GM23248 (cell line): ENCODE results near the gene PGAM4. TPM values are rescaled to one million over a fixed set of nuclear protein-coding genes. Genes with fewer than 3 reads are reported as not detected.
A peak's percentile ranks its signal among the peaks of the same experiment; 100 is the strongest.
"Not testable (repeated sequence)": the region's sequence is repeated elsewhere in the genome, so short reads cannot be mapped to it uniquely, and the experiment has no call there.

Experiments used
- DNase-seq: peaks from one replicate; pipeline ENCODE4 v3.0.0-alpha.2; 2015
- H2AFZ ChIP-seq: fragments of 200-600 bp; sonication (generic); 2 replicates; pipeline ENCODE4 v1.6.1; 2016; ENCODE audit warnings: antibody characterized with exemption
- H3F3A ChIP-seq: fragments of 200-600 bp; sonication (generic); 2 replicates; pipeline ENCODE4 v1.6.1; 2016; ENCODE audit warnings: mild to moderate bottlenecking, antibody characterized with exemption, mixed run types; ENCODE audit not compliant: insufficient read depth
- H3K27ac ChIP-seq: fragments of 200-600 bp; sonication (generic); 2 replicates; pipeline ENCODE4 v1.5.1; 2016; ENCODE audit warnings: mild to moderate bottlenecking
- H3K27me3 ChIP-seq: fragments of 200-600 bp; sonication (generic); replicated peaks from 2 replicates; pipeline ENCODE4 v1.6.1; 2016; ENCODE audit warnings: mild to moderate bottlenecking; ENCODE audit not compliant: insufficient read depth
- H3K36me3 ChIP-seq: fragments of 200-600 bp; sonication (generic); 2 replicates; pipeline ENCODE4 v1.6.1; 2016; ENCODE audit warnings: low read depth, mild to moderate bottlenecking
- H3K4me1 ChIP-seq: fragments of 200-600 bp; sonication (generic); 2 replicates; pipeline ENCODE4 v1.6.1; 2016; ENCODE audit warnings: mild to moderate bottlenecking; ENCODE audit not compliant: insufficient read depth
- H3K4me2 ChIP-seq: fragments of 200-600 bp; sonication (generic); one replicate; pipeline ENCODE4 v1.6.1; 2016; ENCODE audit warnings: mild to moderate bottlenecking; ENCODE audit not compliant: unreplicated experiment
- H3K4me3 ChIP-seq: fragments of 200-600 bp; sonication (generic); 2 replicates; pipeline ENCODE4 v1.5.1; 2016; ENCODE audit warnings: mild to moderate bottlenecking
- H3K79me2 ChIP-seq: fragments of 200-600 bp; sonication (generic); 2 replicates; pipeline ENCODE4 v1.6.1; 2016; ENCODE audit warnings: mild to moderate bottlenecking; ENCODE audit not compliant: insufficient read depth
- H3K9ac ChIP-seq: fragments of 200-600 bp; sonication (generic); 2 replicates; pipeline ENCODE4 v1.6.1; 2016; ENCODE audit warnings: mild to moderate bottlenecking
- H3K9me2 ChIP-seq: fragments of 200-600 bp; sonication (generic); 2 replicates; pipeline ENCODE4 v1.6.1; 2016; ENCODE audit warnings: mixed run types, mild to moderate bottlenecking, moderate library complexity; ENCODE audit not compliant: insufficient read depth
- H3K9me3 ChIP-seq: fragments of 200-600 bp; sonication (generic); one replicate; pipeline ENCODE4 v1.6.1; 2017; ENCODE audit warnings: low read depth
- H4K20me1 ChIP-seq: fragments of 200-600 bp; sonication (generic); 2 replicates; pipeline ENCODE4 v1.6.0; 2016; ENCODE audit not compliant: insufficient read depth
- EZH2 ChIP-seq: fragments of 200-600 bp; sonication (generic); IDR thresholded peaks from 2 replicates; pipeline ENCODE4 v1.6.1; 2018; ENCODE audit warnings: antibody characterized with exemption, mild to moderate bottlenecking; ENCODE audit not compliant: insufficient read depth, poor library complexity, severe bottlenecking
- EZH2phosphoT487 ChIP-seq: fragments of 200-600 bp; sonication (generic); IDR thresholded peaks from 2 replicates; pipeline ENCODE4 v1.6.1; 2018; ENCODE audit warnings: antibody characterized with exemption, moderate library complexity, mild to moderate bottlenecking, low read depth; ENCODE audit not compliant: insufficient read depth
- WGBS, 2 experiments: methylation state at CpG; one replicate each; pipeline ENCODE4 v1.1.6; 2015 to 2017; ENCODE audit warnings: low lambda C conversion rate in 2 of 2, low coverage in 1 of 2; ENCODE audit errors: missing lambda C conversion rate in 2 of 2; 5-methylcytosine and 5-hydroxymethylcytosine counted together
- in situ Hi-C: fragments of 300-500 bp; cut with MboI; formaldehyde crosslinking; loops from 2 replicates; pipeline ENCODE4 v1.15.0; 2020
- polyA plus RNA-seq: library from polyadenylated mRNA; unstranded; fragments of >200 nt; fragmentation: Nextera tagmentation; extraction: Ambion mirVana; gene quantifications from 2 replicates; pipeline ENCODE4 v1.2.1, GENCODE V29; 2016
- total RNA-seq: library from RNA; depleted of rRNA; stranded (reverse); fragments of >200 nt; shearing (Covaris generic); gene quantifications from 2 replicates; pipeline ENCODE4 v1.2.3, GENCODE V29; 2014; rRNA removed

Gene PGAM4
- total and polyA plus RNA-seq, 2 experiments from 2014 or later, result not detected

DNA sequence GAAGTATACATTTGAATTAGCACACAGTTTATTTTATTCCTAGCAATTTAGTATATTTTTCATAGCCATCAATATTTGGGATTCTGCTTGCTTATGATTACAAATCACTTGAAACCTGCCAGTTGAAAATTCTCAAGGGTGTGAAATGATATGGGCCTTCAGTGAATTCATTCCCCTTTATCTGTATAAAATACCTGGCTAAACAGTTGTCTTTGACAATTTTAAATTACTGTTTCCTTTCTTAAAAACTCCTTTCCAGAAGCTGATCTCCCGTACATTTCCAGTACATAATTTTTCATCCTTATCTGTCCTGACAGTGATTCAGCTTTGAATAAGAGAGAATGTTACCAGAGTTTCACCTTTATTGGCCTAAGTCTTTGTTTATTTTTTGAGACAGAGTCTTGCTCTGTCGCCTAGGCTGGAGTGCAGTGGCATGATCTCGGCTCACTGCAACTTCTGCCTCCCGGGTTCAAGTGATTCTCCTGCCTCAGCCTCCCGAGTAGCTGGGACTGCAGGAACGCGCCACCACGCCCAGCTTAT lies 45.0 kb downstream of the PGAM4 start:
- no peaks in the 10 kb centered on the region for H3K36me3 ChIP-seq
- H3F3A ChIP-seq, result no peaks in the 10 kb centered on the region
- H3K4me2 ChIP-seq, result no peak overlapping the region
- no peak overlapping the region for H3K4me3 ChIP-seq
- H4K20me1 ChIP-seq, result no peaks in the 10 kb centered on the region
- TF ChIP-seq EZH2phosphoT487 (no peak), EZH2 (no peak)
- peaks cover 12% of the 10 kb centered on the region; the same call in 1 of the 2 replicates for H3K79me2 ChIP-seq
- H3K9ac ChIP-seq, result no peak overlapping the region
- DNase-seq, result no peak
- no peaks in the 10 kb centered on the region for H3K4me1 ChIP-seq
- no peak overlapping the region for H2AFZ ChIP-seq
- no peaks in the 10 kb centered on the region for H3K27me3 ChIP-seq
- no peaks in the 10 kb centered on the region for H3K9me3 ChIP-seq
- in situ Hi-C loops, result no loop called here
- H3K27ac ChIP-seq, result no peak overlapping the region
- no peaks in the 10 kb centered on the region for H3K9me2 ChIP-seq
- WGBS, 2 experiments, result 97 to 98% methylated on average over 8 of the region's 8 CpGs

DNA sequence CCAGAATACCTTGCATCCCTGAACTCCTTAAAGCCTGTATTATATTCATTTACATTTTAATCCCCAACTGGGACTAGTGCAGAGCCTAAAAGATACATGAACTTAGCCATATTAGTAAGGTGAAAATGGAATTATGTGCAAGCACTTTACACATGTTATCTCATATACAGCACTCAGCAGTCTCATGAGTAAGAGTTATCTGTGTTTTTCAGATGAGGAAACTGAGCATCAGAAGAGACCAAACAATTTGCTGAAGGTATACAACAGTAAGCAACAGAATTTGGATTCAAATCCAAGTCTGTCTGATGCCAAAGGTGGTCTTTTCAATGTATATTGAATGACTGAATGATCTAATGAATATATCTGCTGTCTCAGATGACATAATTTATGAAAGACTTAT lies 46.7 kb downstream of the PGAM4 start:
- no peak overlapping the region for H2AFZ ChIP-seq
- H3K27me3 ChIP-seq, result no peaks in the 10 kb centered on the region
- no peak overlapping the region for H3K4me3 ChIP-seq
- H3K27ac ChIP-seq, result no peak overlapping the region
- H3K4me2 ChIP-seq, result no peak overlapping the region
- no peaks in the 10 kb centered on the region for H3K4me1 ChIP-seq
- no peaks in the 10 kb centered on the region for H3F3A ChIP-seq
- H3K9me3 ChIP-seq, result no peaks in the 10 kb centered on the region
- no peak overlapping the region for H3K9ac ChIP-seq
- H3K36me3 ChIP-seq, result no peaks in the 10 kb centered on the region
- no peak for DNase-seq
- TF ChIP-seq EZH2, result no peak
- TF ChIP-seq EZH2phosphoT487, result no peak
- H4K20me1 ChIP-seq, result no peaks in the 10 kb centered on the region
- in situ Hi-C loops, result no loop called here
- H3K9me2 ChIP-seq, result no peaks in the 10 kb centered on the region
- peaks cover 12% of the 10 kb centered on the region; the same call in 1 of the 2 replicates for H3K79me2 ChIP-seq

DNA sequence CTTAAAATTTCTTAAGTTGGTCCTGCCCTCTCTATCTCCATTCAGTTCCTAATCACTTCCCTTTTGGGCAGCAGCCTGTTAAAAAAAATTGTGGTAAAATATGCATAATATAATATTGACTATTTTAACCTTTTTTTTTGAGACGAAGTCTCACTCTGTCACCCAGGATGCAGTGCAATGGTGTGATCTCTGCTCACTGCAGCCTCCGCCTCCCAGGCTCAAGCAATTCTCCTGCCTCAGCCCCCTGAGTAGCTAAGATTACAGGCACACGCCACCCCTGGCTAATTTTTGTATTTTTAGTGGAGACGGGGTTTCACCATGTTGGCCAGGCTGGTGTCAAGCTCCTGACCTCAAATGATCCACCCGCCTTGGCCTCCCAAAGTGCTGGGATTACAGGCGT lies 50.1 kb downstream of the PGAM4 start:
- H3K27ac ChIP-seq, H3K4me3 ChIP-seq, in situ Hi-C loops, H2AFZ ChIP-seq, H3F3A ChIP-seq, DNase-seq, H3K36me3 ChIP-seq, H3K4me1 ChIP-seq, H3K27me3 ChIP-seq, H4K20me1 ChIP-seq, H3K9me2 ChIP-seq, H3K9ac ChIP-seq, H3K4me2 ChIP-seq, H3K9me3 ChIP-seq: not testable (repeated sequence)
- WGBS, 2 experiments, result 88% methylated on average over 6 of the region's 6 CpGs
- H3K79me2 ChIP-seq, result peaks cover 17% of the 10 kb centered on the region

DNA sequence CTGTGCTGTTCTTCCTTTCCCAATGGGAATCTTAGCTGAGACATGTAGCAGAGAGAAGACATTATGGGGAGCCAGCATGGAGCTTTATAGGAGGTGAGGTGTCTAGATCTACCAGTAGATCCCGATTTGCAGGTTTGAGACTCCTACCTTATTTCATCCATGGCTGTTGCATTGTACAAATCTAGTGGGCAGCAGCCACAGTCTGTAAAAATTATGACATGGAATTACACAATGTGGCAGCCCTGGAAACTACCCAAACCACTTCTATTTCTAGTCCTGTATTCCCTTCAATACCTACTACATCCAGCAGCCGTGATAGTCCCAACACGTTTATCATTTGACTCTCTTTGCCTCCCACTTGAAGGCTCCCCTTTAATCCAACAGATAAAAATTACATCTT lies 50.9 kb downstream of the PGAM4 start:
- H3K9ac ChIP-seq, result no peak overlapping the region
- no peak overlapping the region for H3K4me3 ChIP-seq
- H3K36me3 ChIP-seq, result no peaks in the 10 kb centered on the region
- no peaks in the 10 kb centered on the region for H3K27me3 ChIP-seq
- WGBS, 2 experiments, result 33 to 41% methylated on average over 3 of the region's 3 CpGs
- no peak overlapping the region for H3K27ac ChIP-seq
- no peak overlapping the region for H3K4me2 ChIP-seq
- no peaks in the 10 kb centered on the region for H3K9me3 ChIP-seq
- no peaks in the 10 kb centered on the region for H3K4me1 ChIP-seq
- peak; percentile 24 for DNase-seq
- no peaks in the 10 kb centered on the region for H3F3A ChIP-seq
- TF ChIP-seq EZH2phosphoT487 (no peak), EZH2 (no peak)
- H2AFZ ChIP-seq, result no peak overlapping the region
- no peaks in the 10 kb centered on the region for H3K9me2 ChIP-seq
- in situ Hi-C loops, result no loop called here
- peaks cover 21% of the 10 kb centered on the region for H3K79me2 ChIP-seq
- no peaks in the 10 kb centered on the region for H4K20me1 ChIP-seq

Other genes starting within 250 kb of the PGAM4 start
- 35.2 and 74.6 TPM in 2 replicates for gene ATRX, start 183.4 kb downstream of the PGAM4 start, total RNA-seq
- gene ATRX, start 183.4 kb downstream of the PGAM4 start, polyA plus RNA-seq, result 46.1 and 52.7 TPM in 2 replicates
- 51.1 and 58.9 TPM in 2 replicates for gene MAGT1, start 74.2 kb downstream of the PGAM4 start, total RNA-seq
- gene MAGT1, start 74.2 kb downstream of the PGAM4 start, polyA plus RNA-seq, result 50.4 and 50.5 TPM in 2 replicates
- 168 and 209 TPM in 2 replicates for gene COX7B, start 70.2 kb downstream of the PGAM4 start, total RNA-seq
- gene COX7B, start 70.2 kb downstream of the PGAM4 start, polyA plus RNA-seq, result 335 and 345 TPM in 2 replicates
- gene ATP7A, start 58.9 kb downstream of the PGAM4 start, total RNA-seq, result 6.6 and 8.7 TPM in 2 replicates
- 3.7 and 4.1 TPM in 2 replicates for gene ATP7A, start 58.9 kb downstream of the PGAM4 start, polyA plus RNA-seq
- 644 and 818 TPM in 2 replicates for gene PGK1, start 134.6 kb upstream of the PGAM4 start, total RNA-seq
- 749 and 768 TPM in 2 replicates for gene PGK1, start 134.6 kb upstream of the PGAM4 start, polyA plus RNA-seq
- gene TAF9B, start 170.0 kb upstream of the PGAM4 start, total RNA-seq, result 9.2 and 12.4 TPM in 2 replicates
- 11.3 and 12.2 TPM in 2 replicates for gene TAF9B, start 170.0 kb upstream of the PGAM4 start, polyA plus RNA-seq